ENCODE measurements around the gene LDHA. TPM values are rescaled to one million over a fixed set of nuclear protein-coding genes. Genes with fewer than 3 reads are reported as not detected.
A peak's percentile ranks its signal among the peaks of the same experiment; 100 is the strongest.

Gene LDHA
- polyA plus RNA-seq: 1,969 to 3,668 TPM (median 2,339 TPM) in 3 replicates
- 2,639 TPM for polyA plus RNA-seq (2011; ENCODE audit: low read depth)
- polyA plus RNA-seq (2011; cell fraction: cytosol; rRNA removed): 2,323 and 3,371 TPM in 2 replicates
- 1,181 and 1,542 TPM in 2 replicates for polyA plus RNA-seq (2011; cell fraction: nucleus; rRNA removed)
- polyA plus RNA-seq (2012; ENCODE audit: low replicate concordance): 1,656 and 1,816 TPM in 2 replicates
- polyA minus RNA-seq: 472 to 2,685 TPM (median 2,354 TPM) in 3 replicates
- 2,926 TPM for polyA minus RNA-seq (2011; cell fraction: cytosol; rRNA and poly(A)+ RNA removed)
- polyA minus RNA-seq (2011; cell fraction: nucleus; rRNA and poly(A)+ RNA removed): 416 and 978 TPM in 2 replicates

DNA sequence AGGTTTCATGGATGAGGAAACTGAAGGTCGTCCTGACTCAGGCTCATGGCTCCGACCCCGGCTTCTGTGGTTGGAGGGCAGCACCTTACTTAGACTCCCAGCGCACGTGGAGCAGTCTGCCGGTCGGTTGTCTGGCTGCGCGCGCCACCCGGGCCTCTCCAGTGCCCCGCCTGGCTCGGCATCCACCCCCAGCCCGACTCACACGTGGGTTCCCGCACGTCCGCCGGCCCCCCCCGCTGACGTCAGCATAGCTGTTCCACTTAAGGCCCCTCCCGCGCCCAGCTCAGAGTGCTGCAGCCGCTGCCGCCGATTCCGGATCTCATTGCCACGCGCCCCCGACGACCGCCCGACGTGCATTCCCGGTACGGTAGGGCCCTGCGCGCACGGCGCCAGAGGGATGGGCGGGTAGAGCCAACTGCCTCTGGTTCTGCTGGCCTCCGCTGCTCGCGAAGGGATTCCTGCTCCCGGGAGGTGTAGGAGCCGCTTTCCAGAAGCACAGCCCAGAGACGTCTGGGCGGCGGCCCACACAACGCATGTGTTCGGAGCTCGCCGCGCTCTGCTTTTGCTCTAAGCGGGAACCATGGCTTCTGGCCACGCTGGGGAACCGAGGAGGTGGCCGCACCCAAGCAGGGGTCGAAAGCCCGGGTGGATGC, at the start of gene LDHA:
LDHA (plus strand) TSS at position 289 of the 653 bp plus-strand sequence. CDS start 2,280 bp downstream, outside the sequence.
- Histone ChIP-seq H3K79me2 (ENCODE audit: control insufficient read depth, insufficient read depth, low read length) (peaks cover 45% of the 10 kb centered on the region), H3K9me1 (ENCODE audit: control insufficient read depth, extremely low read depth, insufficient read depth, low read length) (no peaks in the 10 kb centered on the region), H3K4me2 (ENCODE audit: control insufficient read depth, extremely low read depth, insufficient read depth, low read depth, low read length) (peak within 1 kb of the TSS; percentile 74), H3K9me3 (ENCODE audit: control insufficient read depth, low read depth, low read length) (no peaks in the 10 kb centered on the region), H2AFZ (ENCODE audit: control insufficient read depth, low read length) (peak within 1 kb of the TSS; percentile 74), H3K4me1 (ENCODE audit: control insufficient read depth, extremely low read depth, insufficient read depth, low read length) (peaks cover 30% of the 10 kb centered on the region), H4K20me1 (ENCODE audit: control insufficient read depth, extremely low read depth, insufficient read depth, low read length) (peaks cover 12% of the 10 kb centered on the region), H3K4me3 (ENCODE audit: control insufficient read depth in 2 of 3, extremely low read depth in 1 of 3, insufficient read depth in 2 of 3, low read depth in 1 of 3, low read length in 3 of 3) (peak within 1 kb of the TSS; percentile 70 to 100 (median 85)), H3K27me3 (ENCODE audit: control insufficient read depth, extremely low read depth, insufficient read depth, low read length) (no peaks in the 10 kb centered on the region), H3K36me3 (ENCODE audit: control insufficient read depth in 2 of 2, extremely low read depth in 1 of 2, insufficient read depth in 2 of 2, low read length in 2 of 2) (peaks cover 17 to 18% of the 10 kb centered on the region in 2 experiments), H3K27ac (ENCODE audit: control insufficient read depth, insufficient read depth, low read length) (peak within 1 kb of the TSS; percentile 92), H3K9ac (ENCODE audit: control insufficient read depth, extremely low read depth, insufficient read depth, low read length) (peak within 1 kb of the TSS; percentile 97)
- FAIRE-seq: no peak
- dilution Hi-C loops (cut with MboI; ENCODE audit: extremely low pct_ligation_motif_present, low sequenced_read_pairs): no loop called here
- no peak for DNase-seq (ENCODE audit: low read depth, low spot score)
- TF ChIP-seq, protein P1, sequence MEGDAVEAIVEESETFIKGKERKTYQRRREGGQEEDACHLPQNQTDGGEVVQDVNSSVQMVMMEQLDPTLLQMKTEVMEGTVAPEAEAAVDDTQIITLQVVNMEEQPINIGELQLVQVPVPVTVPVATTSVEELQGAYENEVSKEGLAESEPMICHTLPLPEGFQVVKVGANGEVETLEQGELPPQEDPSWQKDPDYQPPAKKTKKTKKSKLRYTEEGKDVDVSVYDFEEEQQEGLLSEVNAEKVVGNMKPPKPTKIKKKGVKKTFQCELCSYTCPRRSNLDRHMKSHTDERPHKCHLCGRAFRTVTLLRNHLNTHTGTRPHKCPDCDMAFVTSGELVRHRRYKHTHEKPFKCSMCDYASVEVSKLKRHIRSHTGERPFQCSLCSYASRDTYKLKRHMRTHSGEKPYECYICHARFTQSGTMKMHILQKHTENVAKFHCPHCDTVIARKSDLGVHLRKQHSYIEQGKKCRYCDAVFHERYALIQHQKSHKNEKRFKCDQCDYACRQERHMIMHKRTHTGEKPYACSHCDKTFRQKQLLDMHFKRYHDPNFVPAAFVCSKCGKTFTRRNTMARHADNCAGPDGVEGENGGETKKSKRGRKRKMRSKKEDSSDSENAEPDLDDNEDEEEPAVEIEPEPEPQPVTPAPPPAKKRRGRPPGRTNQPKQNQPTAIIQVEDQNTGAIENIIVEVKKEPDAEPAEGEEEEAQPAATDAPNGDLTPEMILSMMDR (optimal IDR thresholded peaks at IDR 0.05 in 1 of 3, IDR thresholded peaks at IDR 0.05 in 1 of 3, conservative IDR thresholded peaks at IDR 0.05 in 1 of 3; ENCODE audit: extremely low read depth in 1 of 3, insufficient read depth in 2 of 3, low read length in 3 of 3): no peak
- TF ChIP-seq EZH2 (IDR thresholded peaks at IDR 0.05; ENCODE audit: low read length): no peak

DNA sequence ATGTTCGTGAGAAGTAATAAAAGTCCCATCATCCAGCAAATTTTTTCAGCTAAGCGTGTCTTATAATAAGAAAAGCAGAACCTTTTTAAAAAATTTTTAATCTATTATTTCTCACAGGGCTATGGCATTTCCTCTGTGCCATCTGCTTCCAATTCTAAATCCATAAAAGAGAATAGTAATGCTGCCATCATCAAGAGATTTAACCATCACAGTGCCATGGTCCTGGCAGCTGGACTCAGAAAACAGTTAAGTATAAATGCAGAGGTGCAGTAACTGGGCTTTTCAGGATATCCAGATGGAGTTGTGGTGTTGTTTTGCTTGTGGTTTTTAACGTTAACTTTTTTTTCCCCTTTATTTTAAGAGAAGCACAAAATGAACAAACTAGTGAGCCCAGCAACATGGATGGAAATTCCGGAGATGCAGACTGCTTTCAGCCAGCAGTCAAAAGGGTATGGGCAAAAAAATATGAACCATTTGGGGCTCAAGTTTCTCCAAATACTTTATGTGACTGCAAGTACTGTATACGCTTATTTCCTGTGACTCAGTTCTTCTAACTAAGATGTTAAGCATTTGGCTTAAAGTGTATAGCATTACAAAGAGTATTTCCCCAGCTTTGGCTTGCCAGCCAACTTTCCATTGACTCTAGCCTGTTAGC, 46.8 kb upstream of the LDHA start:
- no peaks in the 10 kb centered on the region for H3K79me2 ChIP-seq (ENCODE audit: control insufficient read depth, insufficient read depth, low read length)
- H3K9me3 ChIP-seq (ENCODE audit: control insufficient read depth, low read depth, low read length): no peaks in the 10 kb centered on the region
- no peaks in the 10 kb centered on the region for H3K27me3 ChIP-seq (ENCODE audit: control insufficient read depth, extremely low read depth, insufficient read depth, low read length)
- DNase-seq (ENCODE audit: low read depth, low spot score) (no peak), FAIRE-seq (no peak)
- no peaks in the 10 kb centered on the region for H3K9me1 ChIP-seq (ENCODE audit: control insufficient read depth, extremely low read depth, insufficient read depth, low read length)
- H4K20me1 ChIP-seq (ENCODE audit: control insufficient read depth, extremely low read depth, insufficient read depth, low read length): no peaks in the 10 kb centered on the region
- H3K27ac ChIP-seq (ENCODE audit: control insufficient read depth, insufficient read depth, low read length): no peak overlapping the region
- peaks cover 13% of the 10 kb centered on the region for H3K4me1 ChIP-seq (ENCODE audit: control insufficient read depth, extremely low read depth, insufficient read depth, low read length)
- H3K9ac ChIP-seq (ENCODE audit: control insufficient read depth, extremely low read depth, insufficient read depth, low read length): no peak overlapping the region
- H3K4me3 ChIP-seq (ENCODE audit: control insufficient read depth in 2 of 3, extremely low read depth in 1 of 3, insufficient read depth in 2 of 3, low read depth in 1 of 3, low read length in 3 of 3): no peak overlapping the region
- TF ChIP-seq, protein P1 (optimal IDR thresholded peaks at IDR 0.05 in 1 of 3, IDR thresholded peaks at IDR 0.05 in 1 of 3, conservative IDR thresholded peaks at IDR 0.05 in 1 of 3; ENCODE audit: extremely low read depth in 1 of 3, insufficient read depth in 2 of 3, low read length in 3 of 3): no peak
- no peak for TF ChIP-seq EZH2 (IDR thresholded peaks at IDR 0.05; ENCODE audit: low read length)
- H3K36me3 ChIP-seq (ENCODE audit: control insufficient read depth in 2 of 2, extremely low read depth in 1 of 2, insufficient read depth in 2 of 2, low read length in 2 of 2): peaks cover 10 to 20% of the 10 kb centered on the region in 2 experiments
- no peak overlapping the region for H3K4me2 ChIP-seq (ENCODE audit: control insufficient read depth, extremely low read depth, insufficient read depth, low read depth, low read length)
- dilution Hi-C loops (cut with MboI; ENCODE audit: extremely low pct_ligation_motif_present, low sequenced_read_pairs): no loop called here
- H2AFZ ChIP-seq (ENCODE audit: control insufficient read depth, low read length): no peak overlapping the region

All from keratinocyte (primary cell).